ENCODE data around the gene PRPF19. TPM values are rescaled to one million over a fixed set of nuclear protein-coding genes. Genes with fewer than 3 reads are reported as not detected.

The PRPF19 gene
- total and polyA plus RNA-seq, 2 of the 8 experiments (the other 6 are each of a cell fraction or from before 2014, with no cell fraction given): 107 to 141 TPM

- no peak for TF ChIP-seq RXRA (IDR thresholded peaks at IDR 0.05; ENCODE audit: insufficient read depth, low read depth, low read length)
These were observed 58.5 kb downstream of the PRPF19 start (continued) for GRCh38 chr11:60847896-60848295.
